Endothelial cell (in vitro differentiated cells): ENCODE measurements around the gene MRPL9. TPM values are rescaled to one million over a fixed set of nuclear protein-coding genes. Genes with fewer than 3 reads are reported as not detected.
"Not testable (repeated sequence)": the region's sequence is repeated elsewhere in the genome, so short reads cannot be mapped to it uniquely, and the experiment has no call there.

Source experiments
- DNase-seq: peaks from one replicate; pipeline ENCODE4 v3.0.0; 2021; ENCODE audit warnings: low spot score
- H3K27ac Mint-ChIP-seq: one replicate; pipeline ENCODE4 v1.8.0; 2021; ENCODE audit warnings: mixed read lengths, inconsistent platforms; ENCODE audit not compliant: unreplicated experiment
- H3K27me3 Mint-ChIP-seq: one replicate; pipeline ENCODE4 v1.8.0; 2021; ENCODE audit warnings: mild to moderate bottlenecking, moderate library complexity, mixed read lengths, inconsistent platforms; ENCODE audit not compliant: unreplicated experiment
- H3K36me3 Mint-ChIP-seq: one replicate; pipeline ENCODE4 v1.8.0; 2021; ENCODE audit warnings: mild to moderate bottlenecking, low read depth, mixed read lengths, inconsistent platforms; ENCODE audit not compliant: unreplicated experiment
- H3K4me1 Mint-ChIP-seq: one replicate; pipeline ENCODE4 v1.8.0; 2021; ENCODE audit warnings: mild to moderate bottlenecking, mixed read lengths, inconsistent platforms; ENCODE audit not compliant: unreplicated experiment
- H3K4me3 Mint-ChIP-seq: one replicate; pipeline ENCODE4 v1.8.0; 2021; ENCODE audit warnings: mild to moderate bottlenecking, mixed read lengths, inconsistent platforms; ENCODE audit not compliant: unreplicated experiment
- H3K9me3 Mint-ChIP-seq: one replicate; pipeline ENCODE4 v1.8.0; 2021; ENCODE audit warnings: mixed read lengths, inconsistent platforms; ENCODE audit not compliant: unreplicated experiment
- CTCF ChIP-seq: fragments of 200-600 bp; sonication (generic); IDR thresholded peaks from one replicate; pipeline ENCODE4 v1.5.0; 2021; ENCODE audit warnings: antibody characterized with exemption; ENCODE audit not compliant: unreplicated experiment
- total RNA-seq: library from RNA; stranded (reverse); fragmentation: NEBNext Ultra II Directional; extraction: Animal tissue kit (Norgen Biotek cat#: 25700); gene quantifications from one replicate; pipeline ENCODE4 v1.2.1, GENCODE V29; 2021; ENCODE audit not compliant: unreplicated experiment

Gene MRPL9
- total RNA-seq, 1 donor from 2014 or later: 99.5 TPM

GRCh38 chr1:151787689-151788088, 24.4 kb upstream of the MRPL9 start:
- Mint-ChIP-seq H3K4me3 (no peak overlapping the region), H3K9me3 (no peaks in the 10 kb centered on the region), H3K36me3 (no peaks in the 10 kb centered on the region), H3K27me3 (peaks cover 1% of the 10 kb centered on the region), H3K27ac (no peak overlapping the region), H3K4me1 (peaks cover 12% of the 10 kb centered on the region)
- no peak for TF ChIP-seq CTCF
- no peak for DNase-seq

- Mint-ChIP-seq H3K4me3 (no peak overlapping the region), H3K27me3 (no peaks in the 10 kb centered on the region), H3K4me1 (no peaks in the 10 kb centered on the region), H3K36me3 (peaks cover 17% of the 10 kb centered on the region), H3K27ac (no peak overlapping the region), H3K9me3 (no peaks in the 10 kb centered on the region)
- no peak for DNase-seq
- no peak for TF ChIP-seq CTCF
Observed at GRCh38 chr1:151783796-151784195, 20.5 kb upstream of the MRPL9 start.

- Mint-ChIP-seq H3K4me1 (no peaks in the 10 kb centered on the region), H3K27ac (no peak overlapping the region), H3K27me3 (no peaks in the 10 kb centered on the region), H3K9me3 (no peaks in the 10 kb centered on the region), H3K36me3 (peaks cover 23% of the 10 kb centered on the region), H3K4me3 (no peak overlapping the region)
- TF ChIP-seq CTCF: no peak
- no peak for DNase-seq
Observed at GRCh38 chr1:151782741-151783140, 19.4 kb upstream of the MRPL9 start.

GRCh38 chr1:151782026-151782425, 18.7 kb upstream of the MRPL9 start:
- not testable (repeated sequence) for H3K27me3 Mint-ChIP-seq, H3K9me3 Mint-ChIP-seq, H3K4me3 Mint-ChIP-seq, DNase-seq, H3K27ac Mint-ChIP-seq, H3K4me1 Mint-ChIP-seq
- H3K36me3 Mint-ChIP-seq: peaks cover 23% of the 10 kb centered on the region

GRCh38 chr1:151780736-151781135, 17.4 kb upstream of the MRPL9 start:
- H3K4me1 Mint-ChIP-seq, H3K9me3 Mint-ChIP-seq, H3K27me3 Mint-ChIP-seq, DNase-seq, H3K4me3 Mint-ChIP-seq, H3K27ac Mint-ChIP-seq: not testable (repeated sequence)
- H3K36me3 Mint-ChIP-seq: peaks cover 23% of the 10 kb centered on the region

GRCh38 chr1:151779852-151780251, 16.6 kb upstream of the MRPL9 start:
- Mint-ChIP-seq H3K36me3 (peaks cover 23% of the 10 kb centered on the region), H3K4me1 (no peaks in the 10 kb centered on the region), H3K9me3 (no peaks in the 10 kb centered on the region), H3K27ac (no peak overlapping the region), H3K4me3 (no peak overlapping the region), H3K27me3 (peaks cover 2% of the 10 kb centered on the region)
- TF ChIP-seq CTCF: no peak
- no peak for DNase-seq
